Measurements from ENCODE around the gene TNRC18.

TNRC18 gene

DNA sequence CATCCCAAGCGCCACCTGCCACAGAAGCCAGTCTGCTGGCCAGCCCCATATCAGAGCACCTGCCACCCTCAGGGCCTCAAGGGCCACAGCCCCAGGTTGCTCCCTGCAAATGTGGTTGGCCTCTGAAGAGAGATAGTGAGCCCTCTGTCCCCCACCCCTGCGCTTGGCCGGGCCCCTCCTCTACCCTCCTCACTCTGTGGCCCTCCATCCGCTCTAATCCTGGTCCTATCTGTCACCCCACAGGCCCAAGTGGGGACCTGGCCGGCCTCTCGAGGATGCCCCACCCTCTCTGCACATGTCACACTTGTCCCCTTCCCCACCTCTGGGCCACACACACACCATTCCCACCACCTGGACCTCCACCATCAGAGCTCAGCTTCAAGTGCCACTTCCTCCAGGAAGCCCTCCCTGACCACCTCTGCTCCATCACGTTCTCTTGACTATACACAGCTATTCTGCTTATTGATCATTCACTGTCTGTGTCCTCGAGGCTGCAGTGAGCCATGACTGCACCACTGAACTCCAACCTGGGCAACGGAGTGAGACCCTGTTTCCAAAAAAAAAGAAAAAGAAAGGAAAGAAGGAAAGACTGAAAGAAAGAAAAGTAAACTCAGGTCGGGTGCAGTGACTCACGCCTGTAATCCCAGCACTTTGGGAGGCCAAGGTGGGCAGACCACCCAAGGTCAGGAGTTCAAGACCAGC is 42.4 kb downstream of the TNRC18 start:
- H3K27me3 ChIP-seq (ENCODE audit: insufficient read depth, low read length), result no peaks in the 10 kb centered on the region
- no peak overlapping the region for H3K9ac ChIP-seq (ENCODE audit: low read length)
- no peak overlapping the region for H2BK120ac ChIP-seq (ENCODE audit: insufficient read depth, low read length, poor library complexity)
- no peaks in the 10 kb centered on the region for H3K9me3 ChIP-seq (ENCODE audit: insufficient read depth, low read depth, low read length)
- H3K4me2 ChIP-seq (ENCODE audit: low read length), result no peak overlapping the region
- H2AK5ac ChIP-seq (ENCODE audit: low read length), result no peak overlapping the region
- H4K12ac ChIP-seq (ENCODE audit: low read depth, low read length), result no peak overlapping the region
- no peak overlapping the region for H4K91ac ChIP-seq (ENCODE audit: low read depth, low read length)
- no peak overlapping the region for H2BK5ac ChIP-seq (ENCODE audit: low read depth, low read length, poor library complexity)
- H3K79me1 ChIP-seq (ENCODE audit: low read length), result no peaks in the 10 kb centered on the region
- no peak overlapping the region for H3K14ac ChIP-seq (ENCODE audit: low read length)
- H3K23ac ChIP-seq (ENCODE audit: low read length), result no peak overlapping the region
- no peak for DNase-seq
- H3K79me2 ChIP-seq (ENCODE audit: control insufficient read depth, insufficient read depth, low read length, poor library complexity), result peaks cover 8% of the 10 kb centered on the region
- no peak overlapping the region for H3K18ac ChIP-seq (ENCODE audit: low read length)
- H3K4ac ChIP-seq (ENCODE audit: low read depth, low read length), result peak overlapping the region; percentile 2
- H3K4me3 ChIP-seq (ENCODE audit: low read depth, low read length), result no peak overlapping the region
- H3K4me1 ChIP-seq (ENCODE audit: control insufficient read depth in 1 of 2, insufficient read depth in 2 of 2, low read length in 2 of 2), result no peaks in the 10 kb centered on the region
- H3K36me3 ChIP-seq (ENCODE audit: control insufficient read depth in 1 of 2, insufficient read depth in 2 of 2, low read length in 2 of 2), result peaks cover 26 to 37% of the 10 kb centered on the region in 2 experiments
- no peak overlapping the region for H2AFZ ChIP-seq (ENCODE audit: insufficient read depth, low read length, poor library complexity)
- WGBS (ENCODE audit: extremely low coverage, insufficient coverage, insufficient read length), result no CpG with 5 or more reads among the region's 11 CpGs
- no peak overlapping the region for H2BK12ac ChIP-seq (ENCODE audit: low read length)
- H4K8ac ChIP-seq (ENCODE audit: low read depth, low read length), result no peak overlapping the region
- no peak overlapping the region for H3K27ac ChIP-seq (ENCODE audit: low read depth, low read length)

- Histone ChIP-seq H2BK120ac (ENCODE audit: insufficient read depth, low read length, poor library complexity) (no peak overlapping the region), H3K79me2 (ENCODE audit: control insufficient read depth, insufficient read depth, low read length, poor library complexity) (peaks cover 8% of the 10 kb centered on the region), H4K91ac (ENCODE audit: low read depth, low read length) (no peak overlapping the region), H3K79me1 (ENCODE audit: low read length) (no peaks in the 10 kb centered on the region), H3K4me3 (ENCODE audit: low read depth, low read length) (no peak overlapping the region), H3K23ac (ENCODE audit: low read length) (no peak overlapping the region), H3K4ac (ENCODE audit: low read depth, low read length) (peak overlapping the region; percentile 65), H2AK5ac (ENCODE audit: low read length) (no peak overlapping the region), H2BK12ac (ENCODE audit: low read length) (no peak overlapping the region), H4K12ac (ENCODE audit: low read depth, low read length) (no peak overlapping the region), H3K36me3 (ENCODE audit: control insufficient read depth in 1 of 2, insufficient read depth in 2 of 2, low read length in 2 of 2) (peaks cover 32 to 43% of the 10 kb centered on the region in 2 experiments), H3K27me3 (ENCODE audit: insufficient read depth, low read length) (no peaks in the 10 kb centered on the region), H2BK5ac (ENCODE audit: low read depth, low read length, poor library complexity) (no peak overlapping the region), H2AFZ (ENCODE audit: insufficient read depth, low read length, poor library complexity) (no peak overlapping the region), H3K14ac (ENCODE audit: low read length) (no peak overlapping the region), H3K18ac (ENCODE audit: low read length) (peak overlapping the region; percentile 25), H3K9ac (ENCODE audit: low read length) (no peak overlapping the region), H3K4me1 (ENCODE audit: control insufficient read depth in 1 of 2, insufficient read depth in 2 of 2, low read length in 2 of 2) (no peaks in the 10 kb centered on the region), H4K8ac (ENCODE audit: low read depth, low read length) (no peak overlapping the region), H3K27ac (ENCODE audit: low read depth, low read length) (no peak overlapping the region), H3K4me2 (ENCODE audit: low read length) (no peak overlapping the region), H3K9me3 (ENCODE audit: insufficient read depth, low read depth, low read length) (no peaks in the 10 kb centered on the region)
- no peak for DNase-seq
- no CpG with 5 or more reads among the region's 20 CpGs for WGBS (ENCODE audit: extremely low coverage, insufficient coverage, insufficient read length)
Observed at GRCh38 chr7:5380350-5381070, 43.1 kb downstream of the TNRC18 start.

- Histone ChIP-seq H3K4me2 (ENCODE audit: low read length) (no peak overlapping the region), H3K9ac (ENCODE audit: low read length) (no peak overlapping the region), H3K4ac (ENCODE audit: low read depth, low read length) (no peak overlapping the region), H2BK12ac (ENCODE audit: low read length) (no peak overlapping the region), H2AK5ac (ENCODE audit: low read length) (no peak overlapping the region), H3K4me1 (ENCODE audit: control insufficient read depth in 1 of 2, insufficient read depth in 2 of 2, low read length in 2 of 2) (no peaks in the 10 kb centered on the region), H3K36me3 (ENCODE audit: control insufficient read depth in 1 of 2, insufficient read depth in 2 of 2, low read length in 2 of 2) (peaks cover 33 to 44% of the 10 kb centered on the region in 2 experiments), H4K91ac (ENCODE audit: low read depth, low read length) (no peak overlapping the region), H3K23ac (ENCODE audit: low read length) (no peak overlapping the region), H3K27ac (ENCODE audit: low read depth, low read length) (no peak overlapping the region), H2BK120ac (ENCODE audit: insufficient read depth, low read length, poor library complexity) (no peak overlapping the region), H2AFZ (ENCODE audit: insufficient read depth, low read length, poor library complexity) (no peak overlapping the region), H3K79me2 (ENCODE audit: control insufficient read depth, insufficient read depth, low read length, poor library complexity) (peaks cover 6% of the 10 kb centered on the region), H3K27me3 (ENCODE audit: insufficient read depth, low read length) (no peaks in the 10 kb centered on the region), H3K14ac (ENCODE audit: low read length) (no peak overlapping the region), H2BK5ac (ENCODE audit: low read depth, low read length, poor library complexity) (no peak overlapping the region), H3K79me1 (ENCODE audit: low read length) (no peaks in the 10 kb centered on the region), H4K8ac (ENCODE audit: low read depth, low read length) (no peak overlapping the region), H3K9me3 (ENCODE audit: insufficient read depth, low read depth, low read length) (no peaks in the 10 kb centered on the region), H3K4me3 (ENCODE audit: low read depth, low read length) (no peak overlapping the region), H3K18ac (ENCODE audit: low read length) (peak overlapping the region; percentile 38), H4K12ac (ENCODE audit: low read depth, low read length) (no peak overlapping the region)
- DNase-seq, result no peak
- WGBS (ENCODE audit: extremely low coverage, insufficient coverage, insufficient read length), result no CpG with 5 or more reads among the region's 17 CpGs
Observed at GRCh38 chr7:5379546-5379945, 44.1 kb downstream of the TNRC18 start.

DNA sequence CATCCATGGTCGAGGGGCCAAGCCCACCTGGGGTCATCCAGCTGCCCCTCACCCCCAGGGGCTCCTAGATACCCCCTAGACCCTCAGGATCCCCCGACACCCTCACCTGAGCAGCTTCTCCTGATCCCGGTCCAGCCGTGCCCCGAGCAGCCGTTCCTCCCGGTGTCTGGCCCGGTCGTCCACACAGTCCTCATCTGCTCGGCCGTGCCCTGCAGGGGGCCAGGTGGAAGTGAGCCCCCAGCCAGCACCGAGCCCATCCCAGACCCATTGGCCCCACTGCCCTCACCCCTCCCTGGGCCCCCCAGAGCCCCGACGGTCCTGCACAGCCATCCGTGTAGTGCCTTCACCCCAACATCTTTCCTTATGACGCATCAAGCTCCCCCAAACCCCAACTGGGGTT is 45.8 kb downstream of the TNRC18 start:
- H2BK120ac ChIP-seq (ENCODE audit: insufficient read depth, low read length, poor library complexity), result no peak overlapping the region

More for the DNA sequence above, 45.8 kb downstream of the TNRC18 start:
- Histone ChIP-seq H3K18ac (ENCODE audit: low read length) (no peak overlapping the region), H3K27ac (ENCODE audit: low read depth, low read length) (no peak overlapping the region), H2AK5ac (ENCODE audit: low read length) (no peak overlapping the region), H2BK12ac (ENCODE audit: low read length) (no peak overlapping the region), H3K79me2 (ENCODE audit: control insufficient read depth, insufficient read depth, low read length, poor library complexity) (peaks cover 4% of the 10 kb centered on the region), H3K9me3 (ENCODE audit: insufficient read depth, low read depth, low read length) (no peaks in the 10 kb centered on the region), H2AFZ (ENCODE audit: insufficient read depth, low read length, poor library complexity) (no peak overlapping the region), H3K4me2 (ENCODE audit: low read length) (no peak overlapping the region), H3K79me1 (ENCODE audit: low read length) (no peaks in the 10 kb centered on the region), H2BK5ac (ENCODE audit: low read depth, low read length, poor library complexity) (no peak overlapping the region), H3K4ac (ENCODE audit: low read depth, low read length) (no peak overlapping the region), H4K91ac (ENCODE audit: low read depth, low read length) (no peak overlapping the region), H3K9ac (ENCODE audit: low read length) (no peak overlapping the region), H3K4me1 (ENCODE audit: control insufficient read depth in 1 of 2, insufficient read depth in 2 of 2, low read length in 2 of 2) (no peaks in the 10 kb centered on the region), H3K36me3 (ENCODE audit: control insufficient read depth in 1 of 2, insufficient read depth in 2 of 2, low read length in 2 of 2) (peaks cover 45 to 55% of the 10 kb centered on the region in 2 experiments), H3K4me3 (ENCODE audit: low read depth, low read length) (no peak overlapping the region), H3K14ac (ENCODE audit: low read length) (no peak overlapping the region), H4K12ac (ENCODE audit: low read depth, low read length) (no peak overlapping the region), H3K23ac (ENCODE audit: low read length) (no peak overlapping the region), H4K8ac (ENCODE audit: low read depth, low read length) (no peak overlapping the region), H3K27me3 (ENCODE audit: insufficient read depth, low read length) (no peaks in the 10 kb centered on the region)
- no peak for DNase-seq
- no CpG with 5 or more reads among the region's 16 CpGs for WGBS (ENCODE audit: extremely low coverage, insufficient coverage, insufficient read length)
